HG03378 (cell line): ENCODE data around the gene PIGK.
A peak's percentile ranks its signal among the peaks of the same experiment; 100 is the strongest.
"Not testable (repeated sequence)": the region's sequence is repeated elsewhere in the genome, so short reads cannot be mapped to it uniquely, and the experiment has no call there.

Experiments used
- ATAC-seq: cut with Tn5 transposase; IDR thresholded peaks from one replicate; pipeline ENCODE4 v1.9.1; 2021; ENCODE audit warnings: mild to moderate bottlenecking, moderate library complexity; ENCODE audit not compliant: unreplicated experiment

Gene PIGK

DNA sequence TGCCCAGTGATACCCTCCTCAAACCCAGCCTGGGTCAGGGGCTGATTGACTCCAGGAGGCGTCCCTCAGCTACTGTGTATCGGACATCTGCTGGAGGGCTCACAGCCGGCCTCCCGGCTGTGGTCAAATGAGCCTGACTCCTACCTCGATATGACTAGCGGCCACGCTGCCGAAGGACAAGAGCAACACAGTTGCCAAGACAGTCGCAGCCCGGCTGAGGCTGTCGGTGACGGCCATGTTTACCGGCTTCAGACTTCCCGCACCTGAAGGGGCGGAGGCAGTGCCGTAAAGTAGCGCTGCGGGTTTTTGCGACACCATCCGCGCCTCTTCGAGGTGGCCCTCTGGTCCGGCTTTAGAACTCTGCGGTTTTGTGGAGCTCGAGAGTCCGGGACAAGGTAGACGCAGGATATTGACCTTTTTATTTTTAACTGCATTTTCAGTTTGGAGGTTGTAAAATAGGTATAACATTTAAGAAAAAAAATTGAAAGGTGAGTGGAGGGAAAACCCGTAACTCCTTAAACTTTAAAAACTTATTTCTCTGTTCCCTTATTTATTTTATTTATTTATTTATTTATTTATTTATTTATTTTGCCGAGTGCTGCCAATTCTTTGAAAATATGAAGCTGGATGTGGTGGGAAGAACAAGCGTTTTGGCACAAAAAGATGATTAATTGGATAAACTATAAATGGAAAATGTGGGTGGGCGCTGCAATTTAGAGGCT is at the start of gene PIGK:
Gene PIGK (minus strand): TSS at position 265 of the 722 bp plus-strand sequence. CDS start 28 bp downstream, at position 237.
- peak; percentile 94 for ATAC-seq

DNA sequence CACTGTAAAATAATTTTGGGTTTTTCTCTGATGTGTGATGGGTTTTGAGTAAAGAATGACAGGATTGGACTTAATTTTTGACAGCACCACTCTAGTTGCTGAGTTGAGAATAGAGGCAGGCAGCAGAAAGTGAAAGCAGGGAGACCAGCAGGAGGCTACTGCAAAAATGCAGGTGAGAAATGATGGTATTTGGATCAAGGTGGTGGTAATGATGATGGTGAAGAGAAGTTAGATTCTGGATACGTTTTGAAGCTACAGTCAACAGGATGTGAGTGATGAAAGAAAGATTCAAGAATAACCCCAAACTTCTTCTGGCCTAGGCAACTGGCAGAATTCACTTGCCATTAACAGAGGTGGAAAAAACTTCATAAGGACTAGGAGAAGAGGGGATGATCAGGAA is 47.8 kb upstream of the PIGK start:
- ATAC-seq = no peak

DNA sequence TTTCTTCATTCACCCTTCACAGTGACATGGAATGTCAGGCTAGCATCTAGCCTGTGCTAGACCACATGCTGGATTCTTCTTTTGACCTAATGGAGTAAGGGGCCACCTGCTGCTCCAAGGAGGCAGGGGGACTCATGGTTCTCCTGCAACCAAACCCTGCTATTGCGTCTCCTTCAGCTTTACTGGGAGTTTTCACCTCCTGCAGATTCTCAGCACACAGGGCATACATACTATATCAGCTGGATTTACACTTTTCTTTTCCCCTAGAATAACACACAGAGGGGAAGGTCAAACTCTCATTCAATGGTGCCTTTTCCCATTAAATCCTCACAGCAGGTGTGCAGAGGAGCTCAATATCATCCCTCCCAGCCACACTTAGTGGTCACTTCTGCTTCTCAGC is 46.0 kb upstream of the PIGK start:
- no peak for ATAC-seq

DNA sequence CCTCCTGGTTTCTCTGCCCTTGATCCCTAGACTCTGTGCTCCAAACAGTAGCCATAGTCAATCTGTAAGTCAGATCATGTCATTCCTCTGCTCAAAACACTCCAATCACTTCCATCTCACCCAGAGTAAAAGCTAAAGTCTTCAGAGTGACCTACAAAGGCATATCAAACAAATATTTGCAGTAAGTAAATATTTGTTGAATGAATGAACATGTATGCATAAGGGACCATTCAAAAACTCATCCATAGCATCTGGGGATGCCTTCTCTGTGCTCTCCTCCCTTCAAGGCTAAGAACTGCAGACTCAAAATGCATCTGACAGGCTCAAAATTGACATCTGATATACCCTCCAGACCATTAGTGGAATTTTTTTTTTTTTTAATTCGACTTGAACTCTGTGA is 44.5 kb upstream of the PIGK start:
- no peak for ATAC-seq

DNA sequence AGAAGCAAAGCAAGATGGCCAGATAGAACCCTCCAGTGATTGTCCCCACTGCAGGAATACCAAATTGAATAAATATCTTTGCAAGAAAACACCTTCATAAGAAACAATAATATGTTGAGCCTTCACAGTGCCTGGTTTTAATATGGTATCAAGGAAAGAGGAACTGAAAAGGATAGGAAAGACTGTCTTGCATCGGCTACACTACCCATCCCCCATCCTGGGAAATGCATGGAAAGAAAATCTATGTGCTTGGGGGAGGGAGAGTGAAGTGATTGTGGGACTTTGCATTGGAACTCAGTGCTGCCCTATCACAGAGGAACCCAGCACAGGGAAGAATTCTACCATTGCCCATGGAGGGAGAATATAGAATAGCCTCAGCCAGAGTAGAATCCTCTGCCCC is 34.0 kb upstream of the PIGK start:
- no peak for ATAC-seq

DNA sequence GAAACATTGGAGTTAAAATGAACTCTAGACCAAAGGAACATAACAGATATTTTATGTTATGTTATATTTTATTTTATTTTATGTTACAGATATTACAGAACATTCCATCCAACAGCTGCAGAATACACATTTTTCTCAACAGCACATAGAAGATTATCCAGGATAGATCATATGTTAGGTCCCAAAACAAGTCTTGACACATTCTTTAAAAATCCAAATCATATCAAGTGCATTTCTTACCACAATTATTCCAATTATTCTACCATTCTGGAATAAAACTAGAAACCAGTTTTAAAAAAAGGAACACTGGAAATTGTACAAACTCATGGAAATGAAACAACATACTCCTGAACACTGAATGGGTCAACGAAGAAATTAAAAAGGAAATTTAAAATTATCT is 30.9 kb upstream of the PIGK start:
- ATAC-seq = no peak

DNA sequence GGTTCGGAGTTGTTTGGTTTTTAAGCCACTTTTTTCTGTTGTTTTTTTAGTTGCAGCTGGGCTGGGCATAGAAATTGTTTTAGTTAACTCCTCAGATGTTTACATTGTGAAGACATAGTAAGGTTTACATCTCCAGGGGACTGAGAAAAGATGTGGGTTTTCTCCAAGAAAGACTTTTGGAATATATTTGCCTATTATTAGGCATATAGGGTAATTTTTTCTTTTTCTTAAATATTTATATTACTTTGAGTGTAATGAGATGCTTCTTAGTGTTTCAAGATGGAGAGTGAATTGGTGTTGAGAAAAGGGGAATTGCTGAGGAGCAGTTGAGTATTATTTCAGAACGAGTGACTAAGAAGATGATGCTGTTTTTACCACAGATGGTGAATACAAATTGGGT is 26.6 kb upstream of the PIGK start:
- ATAC-seq = no peak

DNA sequence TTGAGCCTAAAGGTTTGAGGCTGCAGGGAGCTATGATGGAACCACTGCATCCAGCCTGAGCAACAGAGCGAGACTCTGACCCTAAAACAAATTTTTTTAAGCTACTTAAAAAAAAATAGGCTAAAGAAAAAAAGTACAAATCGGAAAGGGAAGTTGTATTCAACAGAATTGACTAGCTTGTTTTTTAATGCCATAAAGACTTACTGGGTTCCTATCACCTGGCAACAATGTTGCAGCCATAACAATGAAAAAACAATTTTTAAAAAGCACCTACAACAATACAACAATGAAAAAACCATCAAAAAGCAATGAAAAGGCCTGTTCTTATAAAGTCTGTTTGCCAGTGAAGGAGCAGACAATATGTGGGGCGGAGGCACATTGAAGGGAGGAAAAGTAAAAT is 20.1 kb upstream of the PIGK start:
- ATAC-seq = no peak

DNA sequence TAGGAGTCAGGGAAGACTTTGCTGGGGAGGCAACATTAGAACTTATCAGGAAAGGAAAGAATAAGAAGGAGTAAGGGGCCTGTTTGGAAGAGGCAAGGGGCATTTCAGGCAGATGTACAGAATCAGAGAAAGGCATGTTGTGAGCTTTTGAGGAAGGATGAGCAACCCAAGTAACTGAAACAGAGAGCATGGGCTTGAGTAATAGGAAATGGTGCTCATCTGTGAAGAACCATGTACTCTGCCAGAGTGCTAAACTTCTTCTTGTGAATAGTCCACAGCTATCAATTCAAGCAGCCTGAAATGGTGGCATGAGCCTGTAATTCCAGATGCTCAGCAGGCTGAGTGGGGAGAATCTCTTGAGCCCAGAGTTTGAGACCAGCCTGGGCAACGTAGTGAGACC is 19.2 kb upstream of the PIGK start:
- ATAC-seq = no peak

DNA sequence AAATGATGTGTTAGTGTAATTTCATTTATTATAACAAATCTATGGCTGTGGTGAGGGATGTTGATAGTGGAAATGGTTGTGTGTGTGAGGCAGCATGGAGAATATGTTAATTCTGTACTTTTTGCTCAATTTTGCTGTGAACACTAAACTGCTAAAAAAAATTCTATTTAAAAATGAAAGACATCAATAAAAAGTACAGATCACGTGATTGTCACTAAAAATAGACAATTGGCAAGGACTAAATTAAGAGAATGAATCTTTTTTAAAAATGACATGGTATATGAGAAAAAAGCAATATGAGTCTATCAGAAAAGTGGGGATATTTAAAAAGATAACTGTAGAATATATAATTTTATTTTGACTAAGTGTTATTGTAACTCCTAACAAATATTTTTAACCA is 15.7 kb upstream of the PIGK start:
- ATAC-seq = no peak

DNA sequence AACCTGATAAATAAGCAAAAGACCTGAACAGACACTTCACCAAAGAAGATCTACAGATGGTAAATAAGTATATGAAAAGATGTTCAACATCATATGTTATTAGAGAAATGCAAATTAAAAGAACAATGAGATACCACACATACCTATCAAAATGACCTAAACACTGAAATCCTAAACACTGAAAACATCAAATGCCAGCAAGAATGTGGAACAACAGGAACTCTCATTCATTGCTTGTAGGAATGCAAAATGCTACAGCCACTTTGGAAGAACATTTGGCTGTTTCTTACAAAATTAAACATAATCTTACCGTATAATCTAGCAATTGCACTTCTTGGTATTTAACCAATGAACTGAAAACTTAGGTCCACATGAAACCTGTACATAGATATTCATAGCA is 14.9 kb upstream of the PIGK start:
- no peak for ATAC-seq

DNA sequence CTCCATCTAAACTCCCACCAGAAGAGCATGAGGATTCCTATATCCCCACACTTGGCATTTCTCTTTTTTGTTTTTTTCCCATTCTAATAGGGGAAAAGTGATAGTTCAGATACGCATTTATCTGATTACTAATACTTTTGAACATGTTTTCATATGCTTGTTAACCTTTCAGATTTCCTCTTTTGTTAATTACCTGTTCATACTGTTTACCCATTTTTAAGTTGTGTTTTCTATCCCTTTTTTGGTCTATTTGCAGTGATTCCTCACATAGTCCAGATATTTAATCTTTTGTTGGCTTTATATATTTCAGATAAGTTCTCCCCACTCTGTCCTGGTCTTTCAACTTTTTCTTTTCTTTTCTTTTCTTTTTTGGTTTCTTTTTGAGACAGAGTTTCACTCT is 13.6 kb upstream of the PIGK start:
- no peak for ATAC-seq

DNA sequence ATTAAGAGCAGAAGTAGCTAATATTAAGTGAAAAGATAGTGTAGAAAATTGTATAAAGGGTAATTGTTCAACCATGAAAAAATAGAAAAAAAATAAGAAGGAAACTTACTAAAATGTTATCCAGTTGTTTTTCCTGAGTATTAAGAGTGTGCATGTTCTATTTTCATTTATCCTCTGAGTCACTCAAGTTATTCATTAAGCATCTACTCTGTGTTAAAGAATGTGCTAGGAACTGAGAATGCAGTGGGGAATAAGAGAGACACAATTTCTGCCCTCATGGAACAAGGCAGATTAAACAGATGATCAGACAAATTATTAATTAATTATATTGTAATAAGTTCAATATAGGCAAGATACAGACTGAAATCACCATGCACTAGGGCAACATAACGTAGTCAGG is 10.8 kb upstream of the PIGK start:
- ATAC-seq = no peak

DNA sequence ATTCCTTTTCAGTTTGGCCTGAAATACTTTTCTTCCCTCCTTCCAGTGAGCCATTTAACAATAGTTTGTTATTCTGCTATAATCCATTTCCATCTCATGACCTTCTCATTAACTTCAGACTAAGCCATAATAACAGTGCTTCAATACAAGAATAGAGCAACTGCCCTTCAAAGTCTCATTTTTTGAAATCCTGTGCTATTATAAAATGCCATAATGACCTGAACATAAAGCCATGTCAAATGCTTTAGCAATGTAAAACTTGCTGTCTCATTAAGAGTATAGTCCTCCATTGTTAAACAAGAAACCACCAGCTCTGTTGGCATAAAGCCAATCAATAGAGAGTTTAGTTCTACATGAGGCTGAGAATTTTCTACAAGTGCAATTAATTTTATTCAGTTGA is 9.6 kb upstream of the PIGK start:
- ATAC-seq = no peak

DNA sequence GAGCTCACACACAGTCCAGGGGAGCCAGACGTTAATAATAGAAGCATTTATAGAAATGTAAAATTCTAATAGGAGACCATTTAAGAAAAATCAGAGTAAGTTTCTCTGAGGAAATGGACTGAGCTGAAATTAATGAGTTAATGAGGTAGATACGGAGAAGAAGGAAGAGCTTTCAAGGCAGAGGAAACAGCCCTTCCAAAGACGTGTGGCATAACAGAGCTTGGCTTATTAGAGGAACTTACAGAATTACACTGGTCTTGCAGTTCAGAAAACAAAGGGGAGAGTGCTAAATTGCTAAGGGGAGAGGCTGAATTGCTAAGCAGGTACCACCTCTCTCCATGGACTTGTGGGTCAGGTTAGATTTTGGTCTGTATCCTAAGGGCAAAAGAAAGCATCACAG is 8.2 kb upstream of the PIGK start:
- ATAC-seq = no peak

DNA sequence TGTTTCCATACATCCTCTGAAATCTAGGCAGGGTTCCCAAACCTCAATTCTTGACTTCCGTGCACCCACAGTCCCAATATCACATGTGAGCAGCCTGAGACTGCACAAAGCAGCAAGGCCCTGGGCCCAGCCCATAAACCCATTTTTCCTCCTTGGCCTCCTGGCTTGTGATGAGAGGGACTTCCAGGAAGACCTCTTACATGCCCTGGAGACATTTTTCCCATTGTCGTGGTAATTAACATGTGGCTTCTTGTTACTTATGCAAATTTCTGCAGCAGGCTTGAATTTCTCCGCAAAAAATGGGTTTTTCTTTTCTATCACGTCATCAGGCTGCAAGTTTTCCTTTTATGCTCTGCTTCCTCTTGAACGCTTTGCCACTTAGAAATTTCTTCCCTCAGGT is 3.3 kb upstream of the PIGK start:
- ATAC-seq = no peak

DNA sequence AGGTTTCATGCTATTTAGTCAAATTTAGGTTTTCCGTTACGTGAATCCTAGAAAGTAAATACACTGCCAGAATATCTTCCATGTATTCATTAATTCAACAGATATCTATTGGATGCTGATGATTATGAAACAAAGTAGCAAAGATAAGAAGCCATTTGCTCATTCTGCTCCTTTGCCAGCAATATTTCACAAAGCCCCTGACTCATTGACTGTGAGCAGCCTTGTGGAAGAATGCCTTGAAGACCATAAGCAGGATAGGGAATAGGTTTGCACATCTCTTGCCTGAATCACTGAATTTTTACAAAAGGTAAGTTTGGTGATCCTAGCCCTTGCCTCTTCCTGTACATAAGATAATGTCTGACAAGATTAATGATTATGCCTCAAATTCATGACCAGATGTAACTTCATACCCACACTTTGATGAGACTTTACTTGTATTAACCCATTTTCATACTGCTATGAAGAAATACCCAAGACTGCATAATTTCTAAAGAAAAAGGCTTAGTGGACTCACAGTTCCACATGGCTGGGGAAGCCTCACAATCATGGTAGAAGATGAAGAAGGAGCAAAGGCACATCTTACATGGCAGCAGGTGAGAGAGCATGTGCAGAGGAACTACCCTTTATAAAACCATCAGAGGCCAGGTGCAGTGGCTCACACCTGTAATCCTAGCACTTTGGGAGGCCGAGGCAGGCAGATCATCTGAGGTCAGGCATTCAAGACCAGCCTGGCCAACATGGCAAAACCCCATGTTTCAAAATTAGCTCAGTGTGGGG is 1.6 kb upstream of the PIGK start:
- ATAC-seq = no peak

DNA sequence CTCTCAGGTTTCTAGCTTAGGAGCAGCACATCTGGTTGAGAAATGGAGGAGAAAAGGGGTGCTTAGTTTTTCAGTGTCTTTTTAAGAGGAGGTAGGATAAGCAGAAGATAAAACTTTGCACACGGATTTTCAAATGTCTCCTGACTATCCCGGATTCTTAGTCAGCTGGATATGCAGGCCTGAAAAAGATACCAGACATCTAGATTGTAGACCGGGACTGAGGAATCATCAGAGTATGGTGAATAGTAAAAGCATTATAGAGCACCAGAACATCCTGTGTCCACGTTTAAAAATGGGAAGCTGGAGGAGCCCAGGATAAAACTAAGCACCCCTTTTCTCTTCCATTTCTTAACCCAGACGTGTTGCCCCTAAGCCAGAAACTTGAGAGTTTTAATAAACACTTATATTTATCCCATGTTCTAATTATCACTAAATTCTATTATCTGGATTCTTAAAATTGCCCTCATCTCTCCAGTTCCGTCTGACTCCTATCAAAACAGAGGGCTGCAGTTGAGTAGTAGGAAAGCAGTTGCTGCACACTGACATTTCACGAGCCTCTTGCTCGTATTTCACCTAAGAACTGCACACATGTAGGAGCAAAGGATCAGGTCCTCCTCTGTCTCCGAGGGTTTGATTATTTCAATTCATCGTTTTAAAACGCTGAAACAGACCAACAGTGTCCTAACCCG is 609 bp downstream of the PIGK start:
- ATAC-seq = peak; percentile 35

DNA sequence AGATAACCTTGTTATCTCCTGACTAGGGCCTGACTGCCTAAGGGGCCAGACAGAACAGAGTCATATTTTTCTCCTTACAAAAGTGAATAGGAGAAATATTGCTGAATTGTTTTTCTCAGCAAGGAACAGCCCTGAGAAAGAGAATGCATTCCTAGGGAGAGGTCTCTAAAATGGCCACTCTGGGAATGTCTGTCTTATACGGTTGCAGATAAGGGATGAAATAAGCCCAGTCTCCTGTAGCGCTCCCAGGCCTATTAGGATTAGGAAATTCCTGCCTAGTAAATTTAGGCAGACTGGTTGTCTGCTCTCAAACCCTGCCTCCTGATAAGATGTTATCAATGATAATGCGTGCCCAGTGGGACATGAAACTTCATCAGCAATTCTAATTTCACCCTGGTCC is 15.2 kb downstream of the PIGK start:
- not testable (repeated sequence) for ATAC-seq

DNA sequence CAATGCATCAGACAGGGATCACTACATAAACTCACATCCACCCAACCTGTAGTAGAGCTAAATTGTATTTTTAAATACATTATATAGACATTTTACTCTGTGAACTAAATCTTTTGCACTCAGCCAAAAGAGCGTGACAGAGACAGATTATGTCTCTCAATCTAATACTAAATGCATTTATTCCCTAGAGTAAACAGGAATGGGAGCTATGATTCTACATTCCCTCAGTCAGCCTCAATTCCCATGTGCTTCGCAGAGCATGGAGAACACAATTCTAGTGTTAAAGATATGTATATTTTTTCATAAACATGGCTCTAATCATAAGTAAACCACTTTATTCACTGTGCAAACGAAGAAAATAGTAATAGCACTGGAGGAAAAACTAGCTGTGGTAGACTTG is 16.5 kb downstream of the PIGK start:
- ATAC-seq = no peak

DNA sequence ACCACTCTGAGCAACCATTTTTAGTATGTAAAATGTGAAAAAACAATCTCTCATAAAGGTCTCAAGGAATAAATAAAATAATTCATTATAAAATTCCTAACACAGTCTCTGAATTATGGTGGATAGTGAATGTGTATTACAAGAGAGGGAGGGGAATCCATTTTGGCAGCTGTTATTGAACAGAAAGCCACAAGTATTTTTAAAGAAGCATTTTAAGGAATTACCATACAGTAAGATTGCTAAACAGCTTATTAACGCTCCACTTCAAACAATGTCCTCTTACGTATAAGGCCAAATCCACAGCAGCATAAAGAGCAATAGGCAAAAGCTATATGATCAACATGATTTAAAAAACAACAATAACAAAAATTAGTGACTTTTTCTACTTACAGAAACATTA is 18.4 kb downstream of the PIGK start:
- no peak for ATAC-seq

DNA sequence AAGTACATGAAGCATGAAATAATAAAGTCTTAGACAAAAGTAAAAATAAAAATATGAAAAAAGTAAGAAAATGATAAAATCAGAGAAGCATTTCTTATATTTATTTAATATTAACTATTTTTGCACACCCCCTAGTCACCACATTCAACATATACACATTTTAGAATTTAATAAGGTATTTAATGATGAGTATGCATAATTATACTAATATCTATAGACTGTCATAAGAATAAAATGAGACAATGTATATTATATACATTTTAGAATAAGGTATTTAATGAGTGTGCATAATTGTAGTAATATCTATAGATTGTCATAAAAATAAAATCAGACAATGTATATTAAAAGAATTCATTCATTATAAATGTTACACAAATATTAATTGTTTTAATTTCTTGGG is 18.9 kb downstream of the PIGK start:
- no peak for ATAC-seq
